Activated naive CD4-positive, alpha-beta T cell treated with anti-CD3 and anti-CD28 coated beads, Interleukin-2, amount 10 ng/mL, durations not matched to agents 7 days and 5 days (primary cell): ENCODE data around the gene CMSS1.

Experiments used
- CTCF ChIA-PET: fragments of 350-600 bp; sonication (Branson Sonifier 250); formaldehyde crosslinking; loops from one replicate; lab custom pipeline; 2021; ENCODE audit warnings: antibody characterized with exemption; lab: Charles Lee
- DNase-seq: peaks from one replicate; pipeline ENCODE4 v3.0.0-alpha.2; 2020
- H3K27ac Mint-ChIP-seq: one replicate; pipeline ENCODE4 v1.8.0; 2021; ENCODE audit warnings: mild to moderate bottlenecking, moderate library complexity, mixed read lengths
- H3K27me3 Mint-ChIP-seq: one replicate; pipeline ENCODE4 v1.8.0; 2021; ENCODE audit warnings: mild to moderate bottlenecking, mixed read lengths
- H3K36me3 Mint-ChIP-seq: one replicate; pipeline ENCODE4 v1.8.0; 2021; ENCODE audit warnings: mixed read lengths
- H3K4me1 Mint-ChIP-seq: one replicate; pipeline ENCODE4 v1.8.0; 2021; ENCODE audit warnings: mixed read lengths
- H3K4me3 Mint-ChIP-seq: one replicate; pipeline ENCODE4 v1.8.0; 2021; ENCODE audit warnings: mild to moderate bottlenecking, moderate library complexity, mixed read lengths
- H3K9me3 Mint-ChIP-seq: one replicate; pipeline ENCODE4 v1.8.0; 2021; ENCODE audit warnings: mixed read lengths

Gene CMSS1

GRCh38 chr3:99900248-99900647 is 82.6 kb downstream of the CMSS1 start:
- DNase-seq: no peak
- H3K4me1 Mint-ChIP-seq: no peaks in the 10 kb centered on the region
- H3K27me3 Mint-ChIP-seq: no peaks in the 10 kb centered on the region
- no peaks in the 10 kb centered on the region for H3K9me3 Mint-ChIP-seq
- H3K27ac Mint-ChIP-seq: no peak overlapping the region
- CTCF ChIA-PET: no interaction called here
- no peaks in the 10 kb centered on the region for H3K36me3 Mint-ChIP-seq
- H3K4me3 Mint-ChIP-seq: no peak overlapping the region

DNA sequence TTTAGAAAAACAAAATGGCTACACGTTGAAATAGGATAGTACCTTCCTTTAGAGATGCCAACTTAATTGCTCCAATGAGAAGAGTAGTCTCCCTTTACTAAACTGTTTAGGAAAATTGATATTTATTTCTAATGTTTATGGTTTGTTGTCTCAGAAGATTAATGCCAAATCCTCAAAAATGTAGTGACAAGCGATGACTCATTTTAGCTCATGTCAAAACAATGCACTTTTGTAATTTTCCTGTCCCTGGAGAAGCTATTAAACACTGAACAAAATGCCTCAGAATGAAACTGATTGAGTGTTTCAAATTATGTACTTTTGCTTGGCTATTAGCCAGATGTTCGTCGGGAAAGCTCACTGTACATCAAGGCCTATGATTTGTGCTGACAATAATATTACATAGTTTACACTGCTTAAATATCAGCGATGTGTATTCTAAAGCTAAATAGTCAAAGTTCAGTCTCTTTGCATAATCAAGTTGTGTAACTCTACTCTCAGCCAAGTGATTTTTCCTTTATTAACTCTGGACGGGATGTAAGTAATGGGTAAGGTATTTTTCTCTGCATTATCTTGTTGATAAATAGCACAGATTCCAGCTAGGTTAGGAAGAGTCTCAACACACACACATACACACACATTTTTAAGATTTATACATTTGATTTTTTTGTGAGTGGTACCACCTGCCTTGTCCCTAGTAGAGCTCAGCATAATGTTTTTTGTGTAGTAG is 83.7 kb downstream of the CMSS1 start:
- Mint-ChIP-seq H3K4me1 (no peaks in the 10 kb centered on the region), H3K27me3 (no peaks in the 10 kb centered on the region), H3K9me3 (no peaks in the 10 kb centered on the region), H3K27ac (no peak overlapping the region), H3K4me3 (no peak overlapping the region), H3K36me3 (no peaks in the 10 kb centered on the region)
- no peak for DNase-seq
- CTCF ChIA-PET: no interaction called here

GRCh38 chr3:99902091-99902490 is 84.4 kb downstream of the CMSS1 start:
- Mint-ChIP-seq H3K4me1 (no peaks in the 10 kb centered on the region), H3K27ac (no peak overlapping the region), H3K36me3 (no peaks in the 10 kb centered on the region), H3K9me3 (no peaks in the 10 kb centered on the region), H3K27me3 (no peaks in the 10 kb centered on the region), H3K4me3 (no peak overlapping the region)
- CTCF ChIA-PET: no interaction called here
- no peak for DNase-seq

GRCh38 chr3:99903869-99904268 is 86.2 kb downstream of the CMSS1 start:
- Mint-ChIP-seq H3K27ac (no peak overlapping the region), H3K27me3 (no peaks in the 10 kb centered on the region), H3K9me3 (no peaks in the 10 kb centered on the region), H3K4me3 (no peak overlapping the region), H3K36me3 (no peaks in the 10 kb centered on the region), H3K4me1 (no peaks in the 10 kb centered on the region)
- CTCF ChIA-PET: no interaction called here
- no peak for DNase-seq

DNA sequence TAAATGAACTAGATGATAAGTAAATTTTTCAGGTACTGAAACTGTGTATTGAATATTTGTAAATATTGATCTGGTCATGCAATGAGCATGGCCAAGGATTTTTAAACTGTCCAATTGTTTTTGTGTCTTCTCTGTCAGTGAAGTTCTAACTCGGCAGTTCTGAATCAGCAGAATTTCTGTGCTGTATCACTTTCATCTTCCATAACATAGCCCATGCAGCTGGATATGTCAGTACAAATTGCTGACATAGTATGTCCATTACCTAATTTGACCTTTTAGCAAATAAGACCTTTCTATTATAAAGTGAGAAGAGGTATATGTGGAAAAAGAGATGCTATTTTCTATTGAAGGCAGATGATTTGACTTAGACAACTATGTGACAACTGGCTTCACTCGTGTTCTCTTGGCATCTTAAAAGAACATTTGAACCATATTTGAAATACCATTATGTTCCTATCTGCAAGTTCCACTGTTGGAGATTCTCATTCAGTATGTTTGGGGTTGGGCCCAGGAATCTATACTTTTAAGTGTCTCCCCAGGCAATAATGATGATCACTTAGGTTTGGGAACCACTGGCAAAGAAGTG is 90.4 kb downstream of the CMSS1 start:
- CTCF ChIA-PET: no interaction called here
- H3K9me3 Mint-ChIP-seq: no peaks in the 10 kb centered on the region
- DNase-seq: no peak
- no peaks in the 10 kb centered on the region for H3K4me1 Mint-ChIP-seq
- H3K36me3 Mint-ChIP-seq: peaks cover 1% of the 10 kb centered on the region
- H3K27me3 Mint-ChIP-seq: no peaks in the 10 kb centered on the region
- H3K4me3 Mint-ChIP-seq: no peak overlapping the region
- H3K27ac Mint-ChIP-seq: no peak overlapping the region

DNA sequence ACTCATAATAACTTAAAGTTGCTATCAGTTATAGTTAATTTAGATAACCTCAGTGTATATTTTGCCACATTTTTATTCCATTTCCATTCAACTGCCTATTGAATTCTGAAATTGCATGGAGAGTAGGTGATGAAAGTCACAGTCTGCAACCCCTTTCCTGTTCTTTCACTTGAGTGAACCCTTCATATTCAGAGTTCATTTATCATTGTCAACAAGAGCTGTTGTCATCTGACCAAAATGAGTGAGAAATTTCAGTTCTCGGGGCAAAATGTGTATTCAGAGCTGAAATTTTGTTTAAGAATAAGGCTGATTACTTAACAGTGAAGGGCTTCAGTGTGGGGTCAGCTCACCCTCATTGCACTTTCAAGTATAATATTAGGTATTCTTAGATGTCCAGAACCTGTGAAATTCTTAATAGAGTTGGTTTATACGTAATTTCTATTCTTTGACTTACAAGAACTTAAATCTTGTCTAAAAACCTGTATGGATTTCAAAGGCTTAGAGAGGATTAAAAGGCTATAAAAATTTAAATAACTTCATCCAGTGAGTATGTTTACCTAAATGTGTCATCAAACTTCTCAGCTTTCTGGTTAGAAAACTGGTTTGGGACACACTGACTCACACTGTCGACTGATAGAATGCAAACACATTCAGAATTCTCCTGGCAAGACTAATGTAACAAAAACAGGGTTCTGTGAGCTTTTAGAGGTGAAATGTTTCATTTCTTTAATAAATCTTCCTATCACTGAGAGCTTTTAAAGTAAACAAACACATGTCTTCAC is 92.2 kb downstream of the CMSS1 start:
- Mint-ChIP-seq H3K4me1 (no peaks in the 10 kb centered on the region), H3K4me3 (no peak overlapping the region), H3K9me3 (no peaks in the 10 kb centered on the region), H3K36me3 (peaks cover 2% of the 10 kb centered on the region), H3K27me3 (no peaks in the 10 kb centered on the region), H3K27ac (no peak overlapping the region)
- DNase-seq: no peak
- CTCF ChIA-PET: no interaction called here

DNA sequence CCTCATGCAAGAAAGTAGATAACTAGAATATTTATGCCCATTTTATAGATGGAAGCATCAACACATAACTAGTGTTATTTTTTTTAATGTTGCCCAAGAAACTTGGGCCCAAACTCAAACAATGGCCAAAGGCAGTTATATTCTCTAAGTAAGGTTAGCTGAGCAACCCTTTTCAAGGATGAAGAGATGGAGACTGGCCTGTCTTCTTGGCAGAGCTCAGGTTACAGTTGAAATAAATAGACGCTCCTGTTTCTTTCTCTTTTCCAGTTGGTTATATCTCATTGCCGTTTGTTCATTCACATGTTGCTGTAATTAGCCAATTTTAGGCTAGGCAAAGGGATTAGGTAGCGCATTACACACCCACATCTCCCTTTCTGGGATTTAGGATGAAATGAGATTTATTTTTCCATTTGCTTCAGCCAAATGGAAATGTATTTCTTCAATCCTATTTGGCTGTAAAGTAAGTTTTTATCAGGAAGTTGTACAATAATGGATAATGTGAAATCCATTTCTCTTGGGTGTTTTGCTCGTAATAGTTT is 93.2 kb downstream of the CMSS1 start:
- no peak for DNase-seq
- Mint-ChIP-seq H3K4me1 (no peaks in the 10 kb centered on the region), H3K4me3 (no peak overlapping the region), H3K27me3 (no peaks in the 10 kb centered on the region), H3K9me3 (no peaks in the 10 kb centered on the region), H3K27ac (no peak overlapping the region), H3K36me3 (peaks cover 2% of the 10 kb centered on the region)
- CTCF ChIA-PET: no interaction called here

GRCh38 chr3:99911433-99911832 is 93.8 kb downstream of the CMSS1 start:
- no peaks in the 10 kb centered on the region for H3K4me1 Mint-ChIP-seq
- CTCF ChIA-PET: no interaction called here

GRCh38 chr3:99915906-99916432 is 98.3 kb downstream of the CMSS1 start:
- H3K27me3 Mint-ChIP-seq: no peaks in the 10 kb centered on the region
- CTCF ChIA-PET: no interaction called here
- no peak overlapping the region for H3K4me3 Mint-ChIP-seq
- H3K27ac Mint-ChIP-seq: no peak overlapping the region
- DNase-seq: no peak
- no peaks in the 10 kb centered on the region for H3K9me3 Mint-ChIP-seq
- peaks cover 9% of the 10 kb centered on the region for H3K4me1 Mint-ChIP-seq
- peaks cover 2% of the 10 kb centered on the region for H3K36me3 Mint-ChIP-seq

More at GRCh38 chr3:99911433-99911832, 93.8 kb downstream of the CMSS1 start:
- Mint-ChIP-seq H3K27ac (no peak overlapping the region), H3K4me3 (no peak overlapping the region), H3K36me3 (peaks cover 2% of the 10 kb centered on the region), H3K27me3 (no peaks in the 10 kb centered on the region), H3K9me3 (no peaks in the 10 kb centered on the region)
- no peak for DNase-seq

GRCh38 chr3:99918715-99919114 is 101.1 kb downstream of the CMSS1 start:
- H3K27me3 Mint-ChIP-seq: no peaks in the 10 kb centered on the region
- H3K9me3 Mint-ChIP-seq: no peaks in the 10 kb centered on the region
- no peaks in the 10 kb centered on the region for H3K36me3 Mint-ChIP-seq
- no peak overlapping the region for H3K27ac Mint-ChIP-seq
- H3K4me1 Mint-ChIP-seq: peaks cover 12% of the 10 kb centered on the region
- CTCF ChIA-PET: no interaction called here
- no peak overlapping the region for H3K4me3 Mint-ChIP-seq
- DNase-seq: no peak

- Mint-ChIP-seq H3K9me3 (no peaks in the 10 kb centered on the region), H3K4me1 (peaks cover 12% of the 10 kb centered on the region), H3K36me3 (no peaks in the 10 kb centered on the region), H3K27ac (no peak overlapping the region), H3K27me3 (no peaks in the 10 kb centered on the region), H3K4me3 (no peak overlapping the region)
- CTCF ChIA-PET: no interaction called here
- DNase-seq: no peak
Observed at GRCh38 chr3:99919694-99920093, 102.0 kb downstream of the CMSS1 start.

GRCh38 chr3:99920481-99921376 is 103.1 kb downstream of the CMSS1 start:
- H3K27me3 Mint-ChIP-seq: no peaks in the 10 kb centered on the region
- H3K4me3 Mint-ChIP-seq: no peak overlapping the region
- H3K4me1 Mint-ChIP-seq: peaks cover 12% of the 10 kb centered on the region
- CTCF ChIA-PET: no interaction called here
- H3K9me3 Mint-ChIP-seq: no peaks in the 10 kb centered on the region
- no peaks in the 10 kb centered on the region for H3K36me3 Mint-ChIP-seq
- DNase-seq: no peak
- H3K27ac Mint-ChIP-seq: no peak overlapping the region

DNA sequence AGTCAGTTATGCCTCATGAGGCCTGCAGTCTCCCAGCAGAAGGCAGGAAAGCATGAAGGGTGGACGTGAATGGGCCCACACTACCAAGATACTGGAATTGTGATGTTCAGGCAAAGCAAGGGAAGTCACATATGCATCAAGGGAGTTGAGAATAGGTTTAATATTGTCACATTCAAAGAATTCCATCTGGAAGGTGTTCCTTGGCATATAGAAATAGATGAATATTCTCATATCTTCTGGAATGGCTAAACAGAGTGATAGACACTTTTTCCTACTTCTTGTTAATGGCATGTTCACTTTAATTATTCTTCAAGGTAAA is 103.7 kb downstream of the CMSS1 start:
- no peaks in the 10 kb centered on the region for H3K27me3 Mint-ChIP-seq
- no peaks in the 10 kb centered on the region for H3K36me3 Mint-ChIP-seq
- no peak overlapping the region for H3K4me3 Mint-ChIP-seq
- H3K9me3 Mint-ChIP-seq: no peaks in the 10 kb centered on the region
- H3K27ac Mint-ChIP-seq: no peak overlapping the region
- no peak for DNase-seq
- CTCF ChIA-PET: no interaction called here
- H3K4me1 Mint-ChIP-seq: peaks cover 12% of the 10 kb centered on the region

DNA sequence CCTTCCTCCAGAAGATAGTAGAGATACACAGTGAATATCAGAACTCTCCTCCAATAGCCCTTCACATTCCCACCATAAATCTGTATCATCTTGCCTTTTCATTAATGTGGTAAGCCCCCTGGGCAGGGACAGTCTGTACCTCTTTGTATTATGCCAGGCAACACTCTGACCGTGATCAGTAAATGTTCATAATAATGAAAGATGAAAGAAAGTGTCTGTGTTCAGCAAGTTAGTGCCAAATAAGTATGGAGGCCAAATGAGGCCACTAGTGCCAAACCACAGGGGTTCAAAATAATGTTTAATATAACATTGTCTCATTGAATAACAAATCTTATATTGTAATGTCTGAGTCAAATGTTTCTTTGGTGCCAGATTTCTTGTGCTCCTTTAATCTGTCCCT is 104.3 kb downstream of the CMSS1 start:
- no peaks in the 10 kb centered on the region for H3K27me3 Mint-ChIP-seq
- peaks cover 12% of the 10 kb centered on the region for H3K4me1 Mint-ChIP-seq
- CTCF ChIA-PET: no interaction called here

More for the DNA sequence above, 104.3 kb downstream of the CMSS1 start:
- no peak overlapping the region for H3K27ac Mint-ChIP-seq
- no peaks in the 10 kb centered on the region for H3K9me3 Mint-ChIP-seq
- H3K4me3 Mint-ChIP-seq: no peak overlapping the region
- DNase-seq: no peak
- H3K36me3 Mint-ChIP-seq: no peaks in the 10 kb centered on the region
